NCI-H1092 (cell line): ENCODE data around the gene COX7A1.
"Not testable (repeated sequence)": the region's sequence is repeated elsewhere in the genome, so short reads cannot be mapped to it uniquely, and the experiment has no call there.

Experiments used
- DNase-seq: peaks from one replicate; lab custom pipeline; 2025; lab: John Stamatoyannopoulos, UW

The COX7A1 gene

GRCh38 chr19:36152352-36153091, at the start of gene COX7A1:
Gene COX7A1, minus strand, starts transcription at chr19:36152447. Its CDS starts 40 bp downstream, at chr19:36152407.
- DNase-seq: no peak

- no peak for DNase-seq
These were observed 49.4 kb upstream of the COX7A1 start for GRCh38 chr19:36201684-36202083.

DNA sequence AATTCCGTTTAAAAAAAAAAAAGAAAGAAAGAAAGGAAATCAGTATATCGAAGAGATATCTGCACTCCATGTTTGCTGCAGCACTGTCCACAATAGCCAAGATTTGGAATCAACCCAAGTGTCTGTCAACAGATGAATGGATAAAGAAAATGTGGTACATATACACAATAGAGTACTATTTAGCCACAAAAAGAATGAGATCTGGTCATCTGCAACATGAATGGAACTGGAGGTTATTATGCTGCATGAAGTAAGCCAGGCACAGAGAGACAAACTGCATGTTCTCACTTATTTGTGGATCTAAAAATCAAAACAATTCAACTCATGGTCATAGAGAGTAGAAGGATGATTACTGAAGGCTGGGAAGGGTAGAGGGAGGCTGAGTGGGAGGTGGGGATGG, 45.9 kb upstream of the COX7A1 start:
- no peak for DNase-seq

DNA sequence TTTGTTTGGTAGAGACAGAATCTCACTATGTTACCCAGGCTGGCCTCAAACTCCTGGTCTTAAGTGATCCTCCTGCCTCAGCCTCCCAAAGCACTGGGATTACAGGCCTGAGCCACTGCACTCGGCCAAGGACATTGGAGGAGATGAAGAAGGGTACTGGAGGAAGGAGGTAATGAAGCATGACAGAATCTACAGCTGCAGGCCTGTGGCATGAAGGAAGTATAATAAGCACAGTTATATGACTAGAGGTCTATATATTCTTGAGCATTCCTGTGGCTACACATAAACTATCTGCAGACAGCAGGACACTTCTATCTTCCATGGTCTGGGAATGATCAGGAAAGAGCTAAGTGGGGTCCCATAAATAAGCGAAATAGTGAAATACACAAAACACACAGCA, 44.0 kb upstream of the COX7A1 start:
- DNase-seq: no peak

DNA sequence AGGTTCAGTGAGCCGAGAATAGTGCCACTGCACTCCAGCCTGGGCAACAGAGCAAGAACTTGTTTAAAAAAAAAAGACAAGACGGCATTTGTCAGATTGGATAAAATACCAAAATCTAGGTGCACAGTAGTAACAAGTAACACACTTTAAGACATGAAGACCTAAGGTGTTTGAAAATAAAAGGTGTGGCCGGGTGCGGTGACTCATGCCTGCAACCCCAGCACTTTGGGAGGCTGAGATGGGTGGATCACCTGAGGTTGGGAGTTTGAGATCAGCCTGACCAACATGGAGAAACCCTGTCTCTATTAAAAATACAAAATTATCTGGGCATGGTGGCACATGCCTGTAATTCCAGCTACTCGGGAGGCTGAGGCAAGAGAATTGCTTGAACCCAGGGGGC, 34.5 kb upstream of the COX7A1 start:
- not testable (repeated sequence) for DNase-seq

- no peak for DNase-seq
These were observed 31.0 kb upstream of the COX7A1 start for GRCh38 chr19:36183245-36183628.

- DNase-seq: no peak
These were observed 30.5 kb upstream of the COX7A1 start for GRCh38 chr19:36182612-36183244.

GRCh38 chr19:36179077-36179476, 26.8 kb upstream of the COX7A1 start:
- DNase-seq: not testable (repeated sequence)

DNA sequence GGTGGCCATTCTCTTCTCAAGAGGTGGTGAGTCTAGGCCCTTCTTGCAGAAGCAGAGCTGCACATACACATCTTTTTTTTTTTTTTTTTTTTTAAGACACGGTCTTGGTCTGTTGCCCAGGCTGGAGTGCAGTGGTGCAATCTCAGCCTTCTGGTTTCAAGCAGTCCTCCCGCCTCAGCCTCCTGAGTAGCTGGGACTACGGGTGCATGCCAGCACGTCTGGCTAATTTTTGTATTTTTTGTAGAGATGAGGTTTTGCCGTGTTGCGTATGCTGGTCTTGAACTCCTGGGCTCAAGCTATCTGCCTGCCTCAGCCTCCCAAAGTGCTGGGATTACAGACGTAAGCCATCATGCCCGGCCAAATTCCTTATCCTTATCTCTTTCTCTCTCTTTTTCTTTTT, 21.6 kb upstream of the COX7A1 start:
- not testable (repeated sequence) for DNase-seq

DNA sequence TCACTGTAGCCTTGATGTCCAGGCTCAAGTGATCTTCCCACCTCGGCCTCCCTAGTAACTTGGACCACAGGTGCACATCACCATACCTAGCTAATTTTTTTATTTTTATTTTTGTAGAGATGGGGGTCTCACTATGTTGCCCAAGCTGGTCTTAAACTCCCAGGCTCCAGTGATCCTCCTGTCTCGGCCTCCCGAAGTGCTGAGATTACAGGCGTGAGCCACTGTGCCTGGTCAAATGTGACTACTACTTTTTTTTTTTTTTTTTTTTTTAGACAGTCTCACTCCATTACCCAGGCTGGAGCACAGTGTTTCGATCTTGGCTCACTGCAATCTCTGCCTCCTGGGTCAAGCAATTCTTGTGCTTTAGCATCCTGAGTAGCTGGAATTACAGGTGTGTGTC, 20.6 kb upstream of the COX7A1 start:
- no peak for DNase-seq

DNA sequence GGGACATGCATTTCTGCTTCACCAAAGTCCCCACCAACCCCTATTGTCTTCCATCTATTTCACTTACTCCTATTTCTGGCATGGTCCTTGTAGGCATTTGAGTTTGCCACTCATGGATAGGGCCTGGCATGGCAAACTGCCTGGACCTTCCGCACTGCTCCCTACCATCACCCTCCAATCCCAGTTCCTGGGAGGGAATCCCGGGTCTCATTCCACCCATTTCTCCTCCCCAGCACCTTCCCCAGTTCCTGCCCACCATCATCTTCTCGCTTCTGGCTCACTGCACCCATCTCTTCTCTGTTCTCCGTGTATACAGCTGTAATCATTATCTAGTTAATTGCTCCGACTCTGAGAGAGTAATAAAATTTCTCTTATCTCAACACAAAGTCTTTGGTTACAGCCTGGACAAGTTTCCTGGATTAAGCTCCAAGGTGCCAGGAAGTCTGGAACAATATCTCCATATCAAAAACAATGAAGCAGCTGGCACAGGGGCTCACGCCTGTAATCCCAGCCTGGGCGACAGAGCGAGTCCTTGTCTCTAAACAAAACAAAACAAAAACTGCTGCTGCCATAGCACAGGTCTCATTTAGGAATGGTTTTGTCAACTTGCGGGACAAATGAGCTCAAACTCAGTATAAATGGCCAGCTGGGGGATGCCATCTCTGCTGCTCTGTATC, 17.0 kb upstream of the COX7A1 start:
- peak; percentile 44 for DNase-seq

GRCh38 chr19:36163813-36164212, 11.6 kb upstream of the COX7A1 start:
- DNase-seq: no peak

GRCh38 chr19:36160821-36161596, 8.8 kb upstream of the COX7A1 start:
- DNase-seq: no peak

DNA sequence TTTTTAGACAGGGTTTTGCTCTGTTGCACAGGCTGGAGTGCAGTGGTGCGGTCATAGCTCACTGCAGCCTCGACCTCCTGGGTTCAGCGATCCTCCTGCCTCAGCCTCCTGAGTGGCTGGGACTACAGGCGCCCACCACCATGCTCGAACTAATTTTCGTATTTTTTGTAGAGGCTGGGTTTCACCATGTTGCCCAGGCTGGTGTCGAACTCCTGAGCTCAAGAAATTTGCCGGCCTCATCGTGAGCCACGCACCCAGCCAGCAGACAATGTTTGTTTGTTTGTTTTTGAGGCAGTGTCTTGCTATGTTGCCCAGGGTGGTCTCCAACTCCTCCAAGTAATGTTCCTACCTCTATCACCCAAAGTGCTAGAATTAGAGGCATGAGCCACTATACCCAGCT, 879 bp upstream of the COX7A1 start:
- no peak for DNase-seq

DNA sequence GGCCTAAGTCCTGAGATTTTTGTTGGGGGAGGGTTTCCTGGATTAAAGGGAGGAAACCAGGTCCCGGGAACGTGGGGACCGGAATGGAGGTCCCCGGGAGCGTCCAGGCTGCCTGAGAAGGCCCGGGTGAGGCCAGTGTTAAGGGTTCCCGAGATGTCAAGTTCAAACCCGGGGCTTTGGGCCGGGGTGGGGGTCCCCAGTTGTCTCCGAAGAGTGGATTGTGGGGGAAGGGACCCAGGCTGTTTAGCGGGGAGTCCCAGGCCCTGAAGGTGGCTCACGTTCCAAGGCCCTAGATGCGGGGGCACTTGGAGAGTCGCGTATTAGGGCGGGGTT, 262 bp downstream of the COX7A1 start:
- DNase-seq: no peak

GRCh38 chr19:36151144-36152018, 866 bp downstream of the COX7A1 start:
- no peak for DNase-seq

DNA sequence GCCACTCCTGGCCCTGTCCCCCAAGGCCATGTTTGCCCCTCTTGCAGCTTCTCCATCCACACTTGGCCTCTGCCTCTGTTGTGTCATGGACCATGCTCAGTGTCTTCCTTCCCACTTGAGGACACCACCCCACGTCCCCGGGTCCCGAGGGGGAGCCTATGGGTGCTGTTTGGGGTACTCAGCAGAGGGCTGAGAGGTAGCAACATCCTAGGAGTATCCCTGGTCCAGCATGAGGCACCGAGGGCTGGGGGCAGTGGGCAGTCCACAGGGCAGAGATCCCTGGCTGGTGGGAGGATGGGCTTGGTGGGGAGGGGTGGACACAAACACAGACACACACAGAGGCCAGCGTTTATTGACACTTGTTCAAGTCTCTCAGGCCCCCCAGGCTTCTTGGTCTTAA, 1.7 kb downstream of the COX7A1 start:
- no peak for DNase-seq

DNA sequence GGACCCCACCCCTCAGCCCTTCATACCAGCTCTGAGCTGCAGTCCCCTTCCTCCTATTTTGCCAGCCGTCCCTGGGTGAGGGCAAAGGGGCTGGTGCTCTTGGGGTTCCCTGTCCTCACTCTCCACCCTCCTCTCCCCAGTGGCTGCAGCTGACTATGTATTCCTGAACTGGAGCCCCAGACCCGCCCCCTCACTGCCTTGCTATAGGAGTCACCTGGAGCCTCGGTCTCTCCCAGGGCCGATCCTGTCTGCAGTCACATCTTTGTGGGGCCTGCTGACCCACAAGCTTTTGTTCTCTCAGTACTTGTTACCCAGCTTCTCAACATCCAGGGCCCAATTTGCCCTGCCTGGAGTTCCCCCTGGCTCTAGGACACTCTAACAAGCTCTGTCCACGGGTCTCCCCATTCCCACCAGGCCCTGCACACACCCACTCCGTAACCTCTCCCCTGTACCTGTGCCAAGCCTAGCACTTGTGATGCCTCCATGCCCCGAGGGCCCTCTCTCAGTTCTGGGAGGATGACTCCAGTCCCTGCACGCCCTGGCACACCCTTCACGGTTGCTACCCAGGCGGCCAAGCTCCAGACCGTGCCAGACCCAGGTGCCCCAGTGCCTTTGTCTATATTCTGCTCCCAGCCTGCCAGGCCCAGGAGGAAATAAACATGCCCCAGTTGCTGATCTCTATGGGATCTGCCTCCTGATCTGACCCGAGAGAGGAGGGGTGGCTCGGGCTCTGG, 2.4 kb downstream of the COX7A1 start:
- no peak for DNase-seq

GRCh38 chr19:36144624-36145023, 7.6 kb downstream of the COX7A1 start:
- DNase-seq: no peak

DNA sequence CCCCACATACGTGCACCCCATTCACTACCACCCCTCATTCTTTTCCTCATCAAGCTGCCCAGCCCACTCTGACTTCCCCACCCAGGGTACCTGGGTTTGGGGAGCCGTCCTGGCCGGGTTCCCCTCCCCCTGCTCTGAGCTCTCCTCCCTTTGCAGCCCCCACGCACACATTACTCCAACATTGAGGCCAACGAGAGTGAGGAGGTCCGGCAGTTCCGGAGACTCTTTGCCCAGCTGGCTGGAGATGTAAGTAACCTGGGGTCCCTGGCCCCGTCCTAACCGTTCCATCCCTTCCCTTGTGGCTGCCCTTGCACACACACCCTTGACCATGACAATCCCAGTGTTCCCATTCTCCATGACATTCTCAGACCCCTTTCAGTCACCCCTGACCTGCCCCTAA, 9.8 kb downstream of the COX7A1 start:
- no peak for DNase-seq

GRCh38 chr19:36142046-36142445, 10.2 kb downstream of the COX7A1 start:
- no peak for DNase-seq
